T-cell (primary cell): ENCODE measurements around the gene AQP7. TPM values are rescaled to one million over a fixed set of nuclear protein-coding genes. Genes with fewer than 3 reads are reported as not detected.

Experiments
- ATAC-seq, 4 experiments: fragments of 200-7000 bp in 3 of 4; fragments of 150-1000 bp in 1 of 4; cut with Tn5 transposase; replicated peaks in 1 of 4; 1 replicate in 3 of 4; 2 replicates in 1 of 4; pipeline ENCODE4 v1.10.0; 2021; ENCODE audit warnings: moderate library complexity in 3 of 4, mild to moderate bottlenecking in 2 of 4, moderate number of reproducible peaks in 1 of 4
- CTCF ChIA-PET, 2 donors: fragments of 300-600 bp; sonication (Branson Sonifier 250); formaldehyde crosslinking; loops; one replicate each; lab custom pipeline; 2022; ENCODE audit warnings: antibody characterized with exemption in 2 of 2; lab: Charles Lee
- POLR2A ChIA-PET, 2 donors: fragments of 300-600 bp; sonication (Branson Sonifier 250); formaldehyde crosslinking; loops; one replicate each; lab custom pipeline; 2022; ENCODE audit warnings: antibody characterized with exemption in 2 of 2; lab: Charles Lee
- DNase-seq, 35 experiments: peaks; one replicate each; pipeline versions ENCODE4 v3.0.0 to v3.0.0-alpha.2; 2013 to 2023
- H3K27ac ChIP-seq: one replicate; pipeline ENCODE4 v1.5.1; 2013; ENCODE audit warnings: low read length
- H3K27me3 ChIP-seq, 2 experiments: replicated peaks in 1 of 2; 1 replicate in 1 of 2; 2 replicates in 1 of 2; pipeline versions ENCODE4 v1.6.1 to v1.7.0; 2013; ENCODE audit warnings: low read length in 1 of 2, mixed read lengths in 1 of 2; ENCODE audit not compliant: control insufficient read depth in 2 of 2, insufficient read depth in 2 of 2; ENCODE audit errors: extremely low read depth in 1 of 2
- H3K36me3 ChIP-seq, 2 donors: 1 replicate in 1 of 2; 2 replicates in 1 of 2; pipeline versions ENCODE4 v1.6.1 to v1.7.0; 2013; ENCODE audit warnings: low read length in 1 of 2; ENCODE audit not compliant: control insufficient read depth in 2 of 2, insufficient read depth in 1 of 2; ENCODE audit errors: extremely low read depth in 1 of 2
- H3K4me1 ChIP-seq, 2 experiments: 1 replicate in 1 of 2; 2 replicates in 1 of 2; pipeline versions ENCODE4 v1.6.1 to v1.7.0; 2013; ENCODE audit warnings: low read length in 2 of 2, mixed read lengths in 1 of 2; ENCODE audit not compliant: insufficient read depth in 2 of 2, control insufficient read depth in 1 of 2; ENCODE audit errors: extremely low read depth in 1 of 2
- H3K4me3 ChIP-seq, 2 donors: 1 replicate in 1 of 2; 2 replicates in 1 of 2; pipeline versions ENCODE4 v1.5.1 to v1.7.0; 2013; ENCODE audit warnings: mild to moderate bottlenecking in 2 of 2, low read length in 1 of 2, moderate library complexity in 1 of 2; ENCODE audit not compliant: control insufficient read depth in 1 of 2; ENCODE audit errors: extremely low read depth in 1 of 2
- H3K9me3 ChIP-seq: 2 replicates; pipeline ENCODE4 v1.7.0; 2013
- H3K27ac Mint-ChIP-seq, 2 donors: one replicate each; pipeline ENCODE4 v1.8.0; 2020 to 2021; ENCODE audit warnings: mild to moderate bottlenecking in 2 of 2, mixed read lengths in 2 of 2
- H3K27me3 Mint-ChIP-seq, 2 donors: one replicate each; pipeline ENCODE4 v1.8.0; 2021 to 2022; ENCODE audit warnings: mixed read lengths in 2 of 2
- H3K36me3 Mint-ChIP-seq: one replicate; pipeline ENCODE4 v1.8.0; 2021; ENCODE audit warnings: mixed read lengths
- H3K4me1 Mint-ChIP-seq, 3 donors: one replicate each; pipeline ENCODE4 v1.8.0; 2020 to 2022; ENCODE audit warnings: mixed read lengths in 3 of 3, mild to moderate bottlenecking in 1 of 3
- H3K4me3 Mint-ChIP-seq, 3 donors: one replicate each; pipeline ENCODE4 v1.8.0; 2020 to 2022; ENCODE audit warnings: mild to moderate bottlenecking in 3 of 3, mixed read lengths in 3 of 3, moderate library complexity in 3 of 3
- H3K9me3 Mint-ChIP-seq, 3 donors: one replicate each; pipeline ENCODE4 v1.8.0; 2020 to 2022; ENCODE audit warnings: mixed read lengths in 3 of 3
- WGBS: methylation state at CpG from one replicate; pipeline ENCODE4 v1.1.5; 2013; ENCODE audit warnings: missing lambda C conversion rate; ENCODE audit not compliant: insufficient coverage; 5-methylcytosine and 5-hydroxymethylcytosine counted together
- total RNA-seq, 35 experiments: library from RNA in 6 of 35; stranded (reverse) in 6 of 35; fragments of 120-200 nt in 1 of 35; gene quantifications; one replicate each; pipeline versions ENCODE4 v1.2.1 to v1.2.4 and lab custom pipeline; 2013 to 2026

Gene AQP7
- total RNA-seq, 5 donors from 2014 or later (not counting 1 experiment from before 2014, with no cell fraction given): 0.20 to 1.4 (median 0.44) TPM

DNA sequence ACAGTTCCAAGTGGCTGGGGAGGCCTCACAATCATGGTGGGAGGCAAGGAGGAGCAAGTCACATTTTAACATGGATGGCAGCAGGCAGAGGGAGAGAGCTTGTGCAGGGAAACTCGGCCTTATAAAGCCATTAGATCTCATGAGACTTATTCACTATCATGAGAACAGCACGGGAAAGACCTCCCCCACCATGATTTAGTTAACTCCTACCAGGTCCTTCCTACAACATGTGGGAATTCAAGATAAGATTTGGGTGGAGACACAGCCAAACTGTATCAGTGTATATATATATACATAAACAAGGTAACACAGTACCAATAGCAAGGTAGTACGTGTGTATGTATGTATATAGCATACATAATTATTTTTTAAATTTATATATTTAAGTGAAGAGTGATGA, 61.2 kb downstream of the AQP7 start:
- WGBS: no CpG with 5 or more reads among the region's 3 CpGs
- H3K27ac Mint-ChIP-seq: no peak overlapping the region

DNA sequence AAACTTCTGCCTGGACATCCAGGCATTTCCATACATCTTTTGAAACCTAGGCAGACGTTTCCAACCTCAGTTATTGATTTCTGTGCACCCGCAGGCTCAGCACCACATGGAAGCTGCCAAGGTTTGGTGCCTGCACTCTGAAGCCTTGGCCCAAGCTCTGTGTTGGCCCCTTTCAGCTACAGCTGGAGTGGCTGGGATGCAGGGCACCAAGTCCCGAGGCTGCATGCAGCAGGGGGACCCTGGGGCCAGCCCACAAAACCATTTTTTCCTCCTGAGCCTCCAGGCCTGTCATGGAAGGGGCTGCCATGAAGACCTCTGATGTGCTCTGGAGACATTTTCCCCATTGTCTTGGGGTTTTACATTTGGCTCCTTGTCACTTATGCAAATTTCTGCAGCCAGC, 62.2 kb downstream of the AQP7 start:
- no peak overlapping the region for H3K4me3 Mint-ChIP-seq
- no peak for DNase-seq
- peaks cover 0 to 2% (median 0%) of the 10 kb centered on the region in 3 donors for H3K4me1 Mint-ChIP-seq
- H3K36me3 Mint-ChIP-seq: peaks cover 42% of the 10 kb centered on the region
- Histone ChIP-seq H3K4me3 (peak overlapping the region in 1 of 2 donors; percentile 15), H3K36me3 (peaks cover 15 to 64% of the 10 kb centered on the region in 2 donors), H3K9me3 (no peaks in the 10 kb centered on the region), H3K4me1 (peaks cover 0 to 9% of the 10 kb centered on the region in 2 experiments), H3K27me3 (no peaks in the 10 kb centered on the region), H3K27ac (no peak overlapping the region)
- ChIA-PET CTCF (interaction anchor here in 1 of 2 donors (0.6 kb wide), 1 partner anchor 23 kb away, joined by 5 read pairs; no protein-coding TSS in a partner anchor), POLR2A (no interaction called here)
- no peak overlapping the region for H3K27ac Mint-ChIP-seq
- no peak for ATAC-seq
- H3K9me3 Mint-ChIP-seq: peaks cover 3 to 18% (median 9%) of the 10 kb centered on the region in 3 donors
- 100% methylated on average over 2 of the region's 3 CpGs for WGBS
- H3K27me3 Mint-ChIP-seq: no peaks in the 10 kb centered on the region

More for the DNA sequence above, 61.2 kb downstream of the AQP7 start:
- DNase-seq (no peak), ATAC-seq (no peak)
- Histone ChIP-seq H3K4me1 (peaks cover 0 to 9% of the 10 kb centered on the region in 2 experiments), H3K27me3 (no peaks in the 10 kb centered on the region), H3K36me3 (peaks cover 12 to 74% of the 10 kb centered on the region in 2 donors), H3K27ac (no peak overlapping the region), H3K4me3 (no peak overlapping the region), H3K9me3 (no peaks in the 10 kb centered on the region)
- peaks cover 0 to 2% (median 0%) of the 10 kb centered on the region in 3 donors for H3K4me1 Mint-ChIP-seq
- POLR2A ChIA-PET: no interaction called here
- no peaks in the 10 kb centered on the region for H3K27me3 Mint-ChIP-seq
- H3K36me3 Mint-ChIP-seq: peaks cover 46% of the 10 kb centered on the region
- peaks cover 3 to 18% (median 9%) of the 10 kb centered on the region in 3 donors for H3K9me3 Mint-ChIP-seq
- CTCF ChIA-PET: no interaction called here
- no peak overlapping the region for H3K4me3 Mint-ChIP-seq

Other genes with a start within 250 kb of the AQP7 start
- gene B4GALT1, start 235.2 kb downstream of the AQP7 start, total RNA-seq: 10 to 100 TPM; 33.2 to 85.3 (median 44.1) TPM
- not detected for gene SPINK4, start 162.4 kb downstream of the AQP7 start, total RNA-seq
- gene BAG1, start 137.9 kb downstream of the AQP7 start, total RNA-seq: 10 to 100 TPM; 59.4 to 69.9 (median 62.4) TPM
- 10 to 100 TPM; 20.5 to 32.1 (median 30.8) TPM for gene CHMP5, start 137.5 kb downstream of the AQP7 start, total RNA-seq
- gene NFX1, start 112.1 kb downstream of the AQP7 start, total RNA-seq: 10 to 100 TPM; 41.5 to 55.8 (median 48.5) TPM
- gene AQP3, start 45.0 kb upstream of the AQP7 start, total RNA-seq: 100 to 1,000 TPM in 3 of 5 donors, 10 to 100 TPM in 2; 85.7 to 130 (median 111) TPM
- 10 to 100 TPM; 35.1 to 57.6 (median 47.1) TPM for gene NOL6, start 71.4 kb upstream of the AQP7 start, total RNA-seq
- 1 to 10 TPM in 3 of 5 donors, under 1 TPM in 1, not detected in 1; 0.76 to 2.6 (median 1.9) TPM for gene ANKRD18B, start 121.7 kb upstream of the AQP7 start, total RNA-seq